Gastroesophageal sphincter (tissue), 3 donors: Measurements from ENCODE around the gene PRUNE2.

Source experiments
- POLR2A ChIP-seq, 2 donors: fragments of 450-650 bp; IDR thresholded peaks; one replicate each; pipeline ENCODE4 v1.6.1; 2017; ENCODE audit warnings: antibody characterized with exemption in 2 of 2, mild to moderate bottlenecking in 2 of 2, moderate library complexity in 1 of 2
- TF ChIP-seq, protein P1 (sequence below), 4 experiments: fragments of 200-600 bp in 2 of 4; fragments of 450-650 bp in 2 of 4; sonication (generic) in 1 of 4; IDR thresholded peaks; one replicate each; pipeline ENCODE4 v1.5.1; 2017 to 2019; ENCODE audit warnings: antibody characterized with exemption in 4 of 4, mild to moderate bottlenecking in 2 of 4, moderate library complexity in 2 of 4

GRCh38 chr9:76738402-76738801 lies 167.5 kb downstream of the PRUNE2 start:
- no peak for TF ChIP-seq POLR2A (IDR thresholded peaks at IDR 0.05)
- TF ChIP-seq, protein P1, sequence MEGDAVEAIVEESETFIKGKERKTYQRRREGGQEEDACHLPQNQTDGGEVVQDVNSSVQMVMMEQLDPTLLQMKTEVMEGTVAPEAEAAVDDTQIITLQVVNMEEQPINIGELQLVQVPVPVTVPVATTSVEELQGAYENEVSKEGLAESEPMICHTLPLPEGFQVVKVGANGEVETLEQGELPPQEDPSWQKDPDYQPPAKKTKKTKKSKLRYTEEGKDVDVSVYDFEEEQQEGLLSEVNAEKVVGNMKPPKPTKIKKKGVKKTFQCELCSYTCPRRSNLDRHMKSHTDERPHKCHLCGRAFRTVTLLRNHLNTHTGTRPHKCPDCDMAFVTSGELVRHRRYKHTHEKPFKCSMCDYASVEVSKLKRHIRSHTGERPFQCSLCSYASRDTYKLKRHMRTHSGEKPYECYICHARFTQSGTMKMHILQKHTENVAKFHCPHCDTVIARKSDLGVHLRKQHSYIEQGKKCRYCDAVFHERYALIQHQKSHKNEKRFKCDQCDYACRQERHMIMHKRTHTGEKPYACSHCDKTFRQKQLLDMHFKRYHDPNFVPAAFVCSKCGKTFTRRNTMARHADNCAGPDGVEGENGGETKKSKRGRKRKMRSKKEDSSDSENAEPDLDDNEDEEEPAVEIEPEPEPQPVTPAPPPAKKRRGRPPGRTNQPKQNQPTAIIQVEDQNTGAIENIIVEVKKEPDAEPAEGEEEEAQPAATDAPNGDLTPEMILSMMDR (IDR thresholded peaks at IDR 0.05), result no peak
